HL-60 (cell line): ENCODE data around the gene PICALM.

Source experiments
- CTCF ChIP-seq: IDR thresholded peaks from one replicate; pipeline ENCODE4 v1.5.1; 2011; ENCODE audit warnings: low read length, control low read depth, inconsistent platforms; ENCODE audit not compliant: insufficient read depth
- POLR2AphosphoS5 ChIP-seq: IDR thresholded peaks from 2 replicates; pipeline ENCODE4 v1.6.1; 2012; ENCODE audit warnings: low read depth
- TF ChIP-seq, protein P1 (sequence below): IDR thresholded peaks from 2 replicates; pipeline ENCODE4 v1.6.1; 2012; ENCODE audit warnings: low read depth; ENCODE audit not compliant: insufficient replicate concordance

DNA sequence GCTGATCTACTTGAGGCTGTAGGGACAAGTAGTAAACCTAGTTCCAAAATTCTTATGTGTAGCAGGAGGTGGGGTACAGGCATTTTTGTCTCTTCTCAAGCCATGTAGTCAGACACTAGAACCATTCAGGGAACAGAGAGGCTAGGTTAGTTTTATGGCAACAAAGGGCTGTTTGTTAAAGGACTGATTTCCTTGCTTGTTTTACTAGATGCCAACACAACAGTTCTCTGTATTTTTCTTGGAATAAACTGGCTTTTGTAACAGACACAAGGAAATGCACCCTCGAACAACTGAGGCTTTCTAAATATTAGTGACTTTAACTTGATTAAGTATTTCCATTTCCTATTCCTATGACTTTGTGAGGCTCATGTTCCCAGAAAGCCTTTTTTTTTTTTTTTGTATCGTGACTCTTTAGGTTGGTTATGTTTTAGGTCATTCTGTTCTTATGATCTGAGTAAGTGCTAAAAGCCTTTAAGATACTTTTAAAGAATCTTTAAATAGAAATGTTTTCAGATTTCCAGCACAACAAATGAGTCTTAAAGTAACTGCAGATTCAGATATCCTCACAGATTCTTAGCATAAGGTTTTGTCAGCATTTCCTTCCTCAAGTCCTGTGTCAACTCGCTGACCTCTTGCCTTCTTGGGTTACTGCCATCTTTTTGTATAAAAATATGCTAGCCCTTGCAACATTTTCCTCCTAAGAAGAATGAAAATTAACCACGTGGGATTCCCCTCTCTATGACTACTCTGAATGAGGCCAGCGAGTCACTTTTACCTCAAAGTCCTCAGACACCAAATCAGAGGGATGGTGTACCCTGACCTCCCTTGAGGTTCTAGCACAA is 121.2 kb downstream of the PICALM start:
- TF ChIP-seq CTCF (no peak), POLR2AphosphoS5 (no peak)
- TF ChIP-seq, protein P1, sequence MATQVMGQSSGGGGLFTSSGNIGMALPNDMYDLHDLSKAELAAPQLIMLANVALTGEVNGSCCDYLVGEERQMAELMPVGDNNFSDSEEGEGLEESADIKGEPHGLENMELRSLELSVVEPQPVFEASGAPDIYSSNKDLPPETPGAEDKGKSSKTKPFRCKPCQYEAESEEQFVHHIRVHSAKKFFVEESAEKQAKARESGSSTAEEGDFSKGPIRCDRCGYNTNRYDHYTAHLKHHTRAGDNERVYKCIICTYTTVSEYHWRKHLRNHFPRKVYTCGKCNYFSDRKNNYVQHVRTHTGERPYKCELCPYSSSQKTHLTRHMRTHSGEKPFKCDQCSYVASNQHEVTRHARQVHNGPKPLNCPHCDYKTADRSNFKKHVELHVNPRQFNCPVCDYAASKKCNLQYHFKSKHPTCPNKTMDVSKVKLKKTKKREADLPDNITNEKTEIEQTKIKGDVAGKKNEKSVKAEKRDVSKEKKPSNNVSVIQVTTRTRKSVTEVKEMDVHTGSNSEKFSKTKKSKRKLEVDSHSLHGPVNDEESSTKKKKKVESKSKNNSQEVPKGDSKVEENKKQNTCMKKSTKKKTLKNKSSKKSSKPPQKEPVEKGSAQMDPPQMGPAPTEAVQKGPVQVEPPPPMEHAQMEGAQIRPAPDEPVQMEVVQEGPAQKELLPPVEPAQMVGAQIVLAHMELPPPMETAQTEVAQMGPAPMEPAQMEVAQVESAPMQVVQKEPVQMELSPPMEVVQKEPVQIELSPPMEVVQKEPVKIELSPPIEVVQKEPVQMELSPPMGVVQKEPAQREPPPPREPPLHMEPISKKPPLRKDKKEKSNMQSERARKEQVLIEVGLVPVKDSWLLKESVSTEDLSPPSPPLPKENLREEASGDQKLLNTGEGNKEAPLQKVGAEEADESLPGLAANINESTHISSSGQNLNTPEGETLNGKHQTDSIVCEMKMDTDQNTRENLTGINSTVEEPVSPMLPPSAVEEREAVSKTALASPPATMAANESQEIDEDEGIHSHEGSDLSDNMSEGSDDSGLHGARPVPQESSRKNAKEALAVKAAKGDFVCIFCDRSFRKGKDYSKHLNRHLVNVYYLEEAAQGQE = no peak
